ENCODE measurements around the gene PARVB.

The PARVB gene

GRCh38 chr22:44068422-44069191 is 44.5 kb downstream of the PARVB start:
- no peak for DNase-seq (ENCODE audit: low spot score)

GRCh38 chr22:44070029-44070428 is 45.9 kb downstream of the PARVB start:
- TF ChIP-seq, protein P1, sequence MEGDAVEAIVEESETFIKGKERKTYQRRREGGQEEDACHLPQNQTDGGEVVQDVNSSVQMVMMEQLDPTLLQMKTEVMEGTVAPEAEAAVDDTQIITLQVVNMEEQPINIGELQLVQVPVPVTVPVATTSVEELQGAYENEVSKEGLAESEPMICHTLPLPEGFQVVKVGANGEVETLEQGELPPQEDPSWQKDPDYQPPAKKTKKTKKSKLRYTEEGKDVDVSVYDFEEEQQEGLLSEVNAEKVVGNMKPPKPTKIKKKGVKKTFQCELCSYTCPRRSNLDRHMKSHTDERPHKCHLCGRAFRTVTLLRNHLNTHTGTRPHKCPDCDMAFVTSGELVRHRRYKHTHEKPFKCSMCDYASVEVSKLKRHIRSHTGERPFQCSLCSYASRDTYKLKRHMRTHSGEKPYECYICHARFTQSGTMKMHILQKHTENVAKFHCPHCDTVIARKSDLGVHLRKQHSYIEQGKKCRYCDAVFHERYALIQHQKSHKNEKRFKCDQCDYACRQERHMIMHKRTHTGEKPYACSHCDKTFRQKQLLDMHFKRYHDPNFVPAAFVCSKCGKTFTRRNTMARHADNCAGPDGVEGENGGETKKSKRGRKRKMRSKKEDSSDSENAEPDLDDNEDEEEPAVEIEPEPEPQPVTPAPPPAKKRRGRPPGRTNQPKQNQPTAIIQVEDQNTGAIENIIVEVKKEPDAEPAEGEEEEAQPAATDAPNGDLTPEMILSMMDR (conservative IDR thresholded peaks at IDR 0.05; ENCODE audit: low read depth): no peak
- ChIA-PET CTCF (interaction anchor here (1.8 kb wide), 1 partner anchor 11 kb away, joined by 12 read pairs; no protein-coding TSS in a partner anchor), POLR2A (ENCODE audit: low non-redundant PET) (no interaction called here)
- H3K27ac ChIP-seq: no peak overlapping the region
- DNase-seq (ENCODE audit: low spot score): no peak

More at GRCh38 chr22:44068422-44069191, 44.5 kb downstream of the PARVB start:
- ChIA-PET CTCF (no interaction called here), POLR2A (ENCODE audit: low non-redundant PET) (no interaction called here)
- TF ChIP-seq, protein P1 (conservative IDR thresholded peaks at IDR 0.05; ENCODE audit: low read depth): no peak
- no peak overlapping the region for H3K27ac ChIP-seq

GRCh38 chr22:44071781-44072326 is 47.8 kb downstream of the PARVB start:
- no peak overlapping the region for H3K27ac ChIP-seq
- CTCF ChIA-PET: interaction anchor here (0.6 kb wide), 1 partner anchor 260 kb away, joined by 3 read pairs; no protein-coding TSS in a partner anchor
- DNase-seq (ENCODE audit: low spot score): no peak
- TF ChIP-seq, protein P1 (conservative IDR thresholded peaks at IDR 0.05; ENCODE audit: low read depth): no peak
- POLR2A ChIA-PET (ENCODE audit: low non-redundant PET): no interaction called here

DNA sequence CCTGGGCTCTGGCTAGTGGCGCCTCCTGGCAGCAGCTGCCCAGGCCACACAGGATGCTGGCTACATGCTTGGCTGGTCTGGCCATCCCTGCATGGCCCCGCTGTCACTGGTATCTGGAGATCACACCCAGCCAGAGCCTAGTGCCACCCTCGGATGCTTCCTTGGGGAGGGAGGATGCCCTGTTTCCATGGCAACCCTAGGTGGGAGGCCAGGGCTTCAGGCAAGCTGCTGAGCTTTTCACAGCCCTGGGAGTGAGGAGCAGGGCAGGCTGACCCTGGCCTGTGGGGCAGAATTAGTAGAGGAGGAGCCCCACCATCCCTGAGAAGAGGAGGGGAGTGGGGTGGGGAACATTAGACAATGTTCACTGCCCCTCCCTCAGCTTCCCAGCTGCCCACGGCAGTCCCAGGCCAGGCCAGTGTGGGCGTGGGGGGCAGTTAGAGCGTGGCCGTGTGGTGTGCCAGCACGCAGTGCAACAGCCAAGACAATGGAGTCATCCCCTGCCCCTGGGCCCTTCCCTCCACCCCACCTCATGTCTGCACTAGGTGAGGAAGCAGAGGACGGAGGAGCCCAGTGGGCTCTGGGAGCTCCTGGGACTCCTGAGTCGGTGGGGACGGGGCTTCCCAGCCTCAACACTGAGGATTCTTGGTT is 50.4 kb downstream of the PARVB start:
- CTCF ChIA-PET: no interaction called here
- TF ChIP-seq, protein P1 (conservative IDR thresholded peaks at IDR 0.05; ENCODE audit: low read depth): no peak
- POLR2A ChIA-PET (ENCODE audit: low non-redundant PET): no interaction called here
- DNase-seq (ENCODE audit: low spot score): no peak
- no peak overlapping the region for H3K27ac ChIP-seq

- no peak for DNase-seq (ENCODE audit: low spot score)
- ChIA-PET CTCF (no interaction called here), POLR2A (ENCODE audit: low non-redundant PET) (no interaction called here)
- TF ChIP-seq, protein P1 (conservative IDR thresholded peaks at IDR 0.05; ENCODE audit: low read depth): no peak
- H3K27ac ChIP-seq: no peak overlapping the region
Observed at GRCh38 chr22:44075022-44075421, 50.9 kb downstream of the PARVB start.

DNA sequence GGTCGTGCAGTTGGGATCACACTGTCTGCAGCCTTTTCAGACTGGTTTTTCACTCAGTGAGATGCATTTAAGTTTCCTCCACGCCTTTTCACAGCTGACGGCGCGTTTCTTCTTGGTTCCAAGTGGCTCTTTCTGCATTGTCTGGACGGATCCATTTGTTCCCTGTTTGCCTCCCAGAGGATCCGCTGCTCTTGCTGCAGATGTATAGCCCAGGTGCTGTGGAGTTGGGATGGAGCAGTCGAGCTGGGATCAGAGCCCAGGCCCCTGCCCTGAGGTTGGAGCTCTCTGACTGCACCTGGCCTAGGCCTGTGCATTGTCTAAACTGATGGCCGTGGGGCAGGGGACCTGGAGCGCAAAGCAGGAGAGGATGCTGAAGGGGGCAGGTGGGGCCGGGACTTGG is 51.6 kb downstream of the PARVB start:
- DNase-seq (ENCODE audit: low spot score): no peak
- CTCF ChIA-PET: no interaction called here

More for the DNA sequence above, 51.6 kb downstream of the PARVB start:
- POLR2A ChIA-PET (ENCODE audit: low non-redundant PET): no interaction called here
- TF ChIP-seq, protein P1 (conservative IDR thresholded peaks at IDR 0.05; ENCODE audit: low read depth): no peak
- H3K27ac ChIP-seq: no peak overlapping the region
